Mesodermal cell (in vitro differentiated cells): ENCODE measurements around the gene SLC47A1.
"Not testable (repeated sequence)": the region's sequence is repeated elsewhere in the genome, so short reads cannot be mapped to it uniquely, and the experiment has no call there.

Experiments
- H3K27ac ChIP-seq: 2 replicates; pipeline ENCODE4 v1.7.0; 2013; ENCODE audit warnings: mild to moderate bottlenecking, low read depth, low read length, moderate library complexity; ENCODE audit not compliant: severe bottlenecking
- H3K36me3 ChIP-seq: 2 replicates; pipeline ENCODE4 v1.7.1; 2013; ENCODE audit warnings: mild to moderate bottlenecking, low read length, moderate library complexity; ENCODE audit not compliant: control insufficient read depth, insufficient read depth
- H3K4me1 ChIP-seq: one replicate; pipeline ENCODE4 v1.7.1; 2013; ENCODE audit warnings: mild to moderate bottlenecking, low read length; ENCODE audit not compliant: insufficient read depth, control insufficient read depth, poor library complexity, severe bottlenecking
- H3K4me3 ChIP-seq: 2 replicates; pipeline ENCODE4 v1.7.0; 2013; ENCODE audit warnings: low read length, control low read depth, mild to moderate bottlenecking; ENCODE audit not compliant: insufficient read depth, poor library complexity, severe bottlenecking; ENCODE audit errors: extremely low read depth
- H3K9me3 ChIP-seq: 2 replicates; pipeline ENCODE4 v1.7.1; 2013; ENCODE audit warnings: mild to moderate bottlenecking, low read length, moderate library complexity; ENCODE audit not compliant: control insufficient read depth
- WGBS, 2 experiments: methylation state at CpG; one replicate each; pipeline ENCODE4 v1.1.5; 2013; ENCODE audit warnings: missing lambda C conversion rate in 2 of 2; ENCODE audit not compliant: insufficient coverage in 2 of 2; 5-methylcytosine and 5-hydroxymethylcytosine counted together

The SLC47A1 gene

GRCh38 chr17:19523690-19524089 lies 10.0 kb upstream of the SLC47A1 start:
- peaks cover 6% of the 10 kb centered on the region for H3K4me1 ChIP-seq
- WGBS, 2 experiments: 92 to 98% methylated on average over 6 to 7 of the region's 9 CpGs
- H3K4me3 ChIP-seq: no peak overlapping the region
- H3K27ac ChIP-seq: no peak overlapping the region
- H3K9me3 ChIP-seq: no peaks in the 10 kb centered on the region
- H3K36me3 ChIP-seq: no peaks in the 10 kb centered on the region

GRCh38 chr17:19526950-19527349 lies 6.7 kb upstream of the SLC47A1 start:
- H3K36me3 ChIP-seq, H3K9me3 ChIP-seq: not testable (repeated sequence)
- WGBS, 2 experiments: 100% methylated on average over 1 of the region's 4 CpGs

GRCh38 chr17:19531780-19532501 lies 1.7 kb upstream of the SLC47A1 start:
- peaks cover 1% of the 10 kb centered on the region for H3K4me1 ChIP-seq
- H3K27ac ChIP-seq: no peak overlapping the region
- WGBS, 2 experiments: 90 to 93% methylated on average over 7 of the region's 8 CpGs
- H3K4me3 ChIP-seq: no peak overlapping the region
- no peaks in the 10 kb centered on the region for H3K9me3 ChIP-seq
- no peaks in the 10 kb centered on the region for H3K36me3 ChIP-seq

More at GRCh38 chr17:19526950-19527349, 6.7 kb upstream of the SLC47A1 start:
- not testable (repeated sequence) for H3K4me1 ChIP-seq, H3K4me3 ChIP-seq, H3K27ac ChIP-seq

GRCh38 chr17:19533036-19533717 lies 477 bp upstream of the SLC47A1 start:
- Histone ChIP-seq H3K9me3 (no peaks in the 10 kb centered on the region), H3K27ac (no peak overlapping the region), H3K4me3 (peak overlapping the region; percentile 37), H3K36me3 (no peaks in the 10 kb centered on the region), H3K4me1 (peaks cover 8% of the 10 kb centered on the region)
- 33 to 41% methylated on average over 21 to 30 of the region's 30 CpGs for WGBS, 2 experiments

GRCh38 chr17:19534562-19535149 lies 1.0 kb downstream of the SLC47A1 start:
- Histone ChIP-seq H3K36me3 (no peaks in the 10 kb centered on the region), H3K4me1 (peaks cover 8% of the 10 kb centered on the region), H3K27ac (no peak overlapping the region), H3K9me3 (no peaks in the 10 kb centered on the region), H3K4me3 (peak overlapping the region; percentile 37)
- 71 to 89% methylated on average over 6 to 15 of the region's 19 CpGs for WGBS, 2 experiments

- Histone ChIP-seq H3K4me3 (no peak overlapping the region), H3K9me3 (no peaks in the 10 kb centered on the region), H3K4me1 (peaks cover 8% of the 10 kb centered on the region), H3K36me3 (no peaks in the 10 kb centered on the region), H3K27ac (no peak overlapping the region)
- WGBS, 2 experiments: 59 to 73% methylated on average over 6 of the region's 6 CpGs
These were observed 3.5 kb downstream of the SLC47A1 start for GRCh38 chr17:19537111-19537510.

- WGBS, 2 experiments: 86 to 91% methylated on average over 6 to 13 of the region's 14 CpGs
- no peak overlapping the region for H3K4me3 ChIP-seq
- no peak overlapping the region for H3K27ac ChIP-seq
- H3K9me3 ChIP-seq: no peaks in the 10 kb centered on the region
- peaks cover 8% of the 10 kb centered on the region for H3K4me1 ChIP-seq
- H3K36me3 ChIP-seq: no peaks in the 10 kb centered on the region
These were observed 4.7 kb downstream of the SLC47A1 start for GRCh38 chr17:19538095-19539039.

GRCh38 chr17:19539040-19539399 lies 5.4 kb downstream of the SLC47A1 start:
- Histone ChIP-seq H3K9me3 (no peaks in the 10 kb centered on the region), H3K4me1 (peaks cover 8% of the 10 kb centered on the region), H3K36me3 (no peaks in the 10 kb centered on the region), H3K4me3 (no peak overlapping the region), H3K27ac (no peak overlapping the region)
- 91 to 95% methylated on average over 7 of the region's 7 CpGs for WGBS, 2 experiments

- Histone ChIP-seq H3K4me1 (peaks cover 8% of the 10 kb centered on the region), H3K27ac (no peak overlapping the region), H3K4me3 (no peak overlapping the region), H3K9me3 (no peaks in the 10 kb centered on the region), H3K36me3 (no peaks in the 10 kb centered on the region)
- 91 to 98% methylated on average over 10 of the region's 10 CpGs for WGBS, 2 experiments
These were observed 6.2 kb downstream of the SLC47A1 start for GRCh38 chr17:19539841-19540311.

- 88 to 94% methylated on average over 6 to 7 of the region's 13 CpGs for WGBS, 2 experiments
- Histone ChIP-seq H3K4me3 (no peak overlapping the region), H3K4me1 (peaks cover 8% of the 10 kb centered on the region), H3K36me3 (no peaks in the 10 kb centered on the region), H3K27ac (no peak overlapping the region), H3K9me3 (no peaks in the 10 kb centered on the region)
These were observed 7.2 kb downstream of the SLC47A1 start for GRCh38 chr17:19540706-19541370.
